ENCODE data around the gene MCM3AP. TPM values are rescaled to one million over a fixed set of nuclear protein-coding genes. Genes with fewer than 3 reads are reported as not detected.

MCM3AP gene
- total RNA-seq, 1 experiment from 2014 or later, result 88.4 TPM

DNA sequence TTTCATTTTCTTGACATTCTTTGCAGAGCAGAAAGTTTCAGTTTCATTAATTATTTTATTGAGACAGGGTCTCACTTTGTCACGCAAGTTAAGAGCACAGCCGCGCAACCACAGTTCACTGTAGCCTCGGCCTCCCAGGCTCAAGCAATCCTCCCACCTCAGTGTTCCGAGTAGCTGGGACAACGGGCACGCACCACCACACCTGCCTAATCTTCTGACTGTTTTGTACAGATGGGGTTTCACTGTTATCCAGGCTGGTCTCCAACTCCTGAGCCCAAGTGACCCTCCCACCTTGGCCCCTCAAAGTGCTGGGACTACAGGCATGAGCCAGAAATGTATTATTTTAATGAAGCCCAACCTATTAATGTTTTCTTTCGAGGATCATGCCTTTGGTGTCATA, 98.2 kb downstream of the MCM3AP start:
- no peak overlapping the region for H3K27ac ChIP-seq (ENCODE audit: low read depth, low read length)

More for the DNA sequence above, 98.2 kb downstream of the MCM3AP start:
- Histone ChIP-seq H3K4me2 (ENCODE audit: low read length) (no peak overlapping the region), H3K4me3 (replicated peaks in 1 of 2; ENCODE audit: low read depth in 1 of 2, low read length in 2 of 2) (no peak overlapping the region), H3K9me3 (ENCODE audit: control insufficient read depth in 1 of 2, insufficient read depth in 1 of 2, low read depth in 1 of 2, low read length in 2 of 2) (no peaks in the 10 kb centered on the region), H2AFZ (ENCODE audit: low read depth, low read length, poor library complexity, severe bottlenecking) (no peak overlapping the region), H3K9me2 (ENCODE audit: insufficient read depth) (no peaks in the 10 kb centered on the region), H3K27me3 (ENCODE audit: insufficient read depth, low read length) (no peaks in the 10 kb centered on the region), H3K9ac (ENCODE audit: low read length) (no peak overlapping the region), H3K4me1 (ENCODE audit: control insufficient read depth in 1 of 2, insufficient read depth in 2 of 2, low read length in 2 of 2) (peaks cover 14 to 19% of the 10 kb centered on the region in 2 experiments), H3K36me3 (ENCODE audit: control insufficient read depth in 1 of 2, insufficient read depth in 2 of 2, low read length in 2 of 2) (no peaks in the 10 kb centered on the region), H4K20me1 (ENCODE audit: insufficient read depth) (no peaks in the 10 kb centered on the region), H3K79me2 (ENCODE audit: insufficient read depth, low read length) (no peaks in the 10 kb centered on the region)
- RAD21 ChIA-PET (ENCODE audit: low non-redundant PET in 1 of 2, low total read pairs in 2 of 2, uncharacterized antibody in 2 of 2, unreplicated experiment in 2 of 2), result no interaction called here
- DNase-seq (ENCODE audit: low read depth, low spot score) (no peak), ATAC-seq (no peak)
- POLR2A ChIA-PET, result no interaction called here
- no TSS peak for BruUV-seq (replicated peaks)
- no peak for TF ChIP-seq SP1 (IDR thresholded peaks at IDR 0.05; ENCODE audit: low read depth)
- TF ChIP-seq POLR2A (IDR thresholded peaks at IDR 0.05; ENCODE audit: borderline replicate concordance, extremely low read depth, insufficient read depth, insufficient read length), result no peak
- TF ChIP-seq RAD21 (IDR thresholded peaks at IDR 0.05; ENCODE audit: low read depth), result no peak
- TF ChIP-seq, protein P1, sequence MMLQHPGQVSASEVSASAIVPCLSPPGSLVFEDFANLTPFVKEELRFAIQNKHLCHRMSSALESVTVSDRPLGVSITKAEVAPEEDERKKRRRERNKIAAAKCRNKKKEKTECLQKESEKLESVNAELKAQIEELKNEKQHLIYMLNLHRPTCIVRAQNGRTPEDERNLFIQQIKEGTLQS (IDR thresholded peaks at IDR 0.05), result no peak
- TF ChIP-seq EZH2phosphoT487 (IDR thresholded peaks at IDR 0.05; ENCODE audit: borderline replicate concordance), result no peak
- TF ChIP-seq EZH2 (IDR thresholded peaks at IDR 0.05), result no peak
- TF ChIP-seq SIN3A (IDR thresholded peaks at IDR 0.05; ENCODE audit: low read depth), result no peak
- TF ChIP-seq, protein P2, sequence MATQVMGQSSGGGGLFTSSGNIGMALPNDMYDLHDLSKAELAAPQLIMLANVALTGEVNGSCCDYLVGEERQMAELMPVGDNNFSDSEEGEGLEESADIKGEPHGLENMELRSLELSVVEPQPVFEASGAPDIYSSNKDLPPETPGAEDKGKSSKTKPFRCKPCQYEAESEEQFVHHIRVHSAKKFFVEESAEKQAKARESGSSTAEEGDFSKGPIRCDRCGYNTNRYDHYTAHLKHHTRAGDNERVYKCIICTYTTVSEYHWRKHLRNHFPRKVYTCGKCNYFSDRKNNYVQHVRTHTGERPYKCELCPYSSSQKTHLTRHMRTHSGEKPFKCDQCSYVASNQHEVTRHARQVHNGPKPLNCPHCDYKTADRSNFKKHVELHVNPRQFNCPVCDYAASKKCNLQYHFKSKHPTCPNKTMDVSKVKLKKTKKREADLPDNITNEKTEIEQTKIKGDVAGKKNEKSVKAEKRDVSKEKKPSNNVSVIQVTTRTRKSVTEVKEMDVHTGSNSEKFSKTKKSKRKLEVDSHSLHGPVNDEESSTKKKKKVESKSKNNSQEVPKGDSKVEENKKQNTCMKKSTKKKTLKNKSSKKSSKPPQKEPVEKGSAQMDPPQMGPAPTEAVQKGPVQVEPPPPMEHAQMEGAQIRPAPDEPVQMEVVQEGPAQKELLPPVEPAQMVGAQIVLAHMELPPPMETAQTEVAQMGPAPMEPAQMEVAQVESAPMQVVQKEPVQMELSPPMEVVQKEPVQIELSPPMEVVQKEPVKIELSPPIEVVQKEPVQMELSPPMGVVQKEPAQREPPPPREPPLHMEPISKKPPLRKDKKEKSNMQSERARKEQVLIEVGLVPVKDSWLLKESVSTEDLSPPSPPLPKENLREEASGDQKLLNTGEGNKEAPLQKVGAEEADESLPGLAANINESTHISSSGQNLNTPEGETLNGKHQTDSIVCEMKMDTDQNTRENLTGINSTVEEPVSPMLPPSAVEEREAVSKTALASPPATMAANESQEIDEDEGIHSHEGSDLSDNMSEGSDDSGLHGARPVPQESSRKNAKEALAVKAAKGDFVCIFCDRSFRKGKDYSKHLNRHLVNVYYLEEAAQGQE (IDR thresholded peaks at IDR 0.05; ENCODE audit: low read depth), result no peak
- TF ChIP-seq, protein P3, sequence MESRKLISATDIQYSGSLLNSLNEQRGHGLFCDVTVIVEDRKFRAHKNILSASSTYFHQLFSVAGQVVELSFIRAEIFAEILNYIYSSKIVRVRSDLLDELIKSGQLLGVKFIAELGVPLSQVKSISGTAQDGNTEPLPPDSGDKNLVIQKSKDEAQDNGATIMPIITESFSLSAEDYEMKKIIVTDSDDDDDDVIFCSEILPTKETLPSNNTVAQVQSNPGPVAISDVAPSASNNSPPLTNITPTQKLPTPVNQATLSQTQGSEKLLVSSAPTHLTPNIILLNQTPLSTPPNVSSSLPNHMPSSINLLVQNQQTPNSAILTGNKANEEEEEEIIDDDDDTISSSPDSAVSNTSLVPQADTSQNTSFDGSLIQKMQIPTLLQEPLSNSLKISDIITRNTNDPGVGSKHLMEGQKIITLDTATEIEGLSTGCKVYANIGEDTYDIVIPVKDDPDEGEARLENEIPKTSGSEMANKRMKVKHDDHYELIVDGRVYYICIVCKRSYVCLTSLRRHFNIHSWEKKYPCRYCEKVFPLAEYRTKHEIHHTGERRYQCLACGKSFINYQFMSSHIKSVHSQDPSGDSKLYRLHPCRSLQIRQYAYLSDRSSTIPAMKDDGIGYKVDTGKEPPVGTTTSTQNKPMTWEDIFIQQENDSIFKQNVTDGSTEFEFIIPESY (IDR thresholded peaks at IDR 0.05; ENCODE audit: extremely low read depth, insufficient replicate concordance, low read length), result no peak
- TF ChIP-seq, protein P4, sequence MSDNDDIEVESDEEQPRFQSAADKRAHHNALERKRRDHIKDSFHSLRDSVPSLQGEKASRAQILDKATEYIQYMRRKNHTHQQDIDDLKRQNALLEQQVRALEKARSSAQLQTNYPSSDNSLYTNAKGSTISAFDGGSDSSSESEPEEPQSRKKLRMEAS (IDR thresholded peaks at IDR 0.05), result no peak
- intact Hi-C loops (cut with micrococcal nuclease), result no loop called here
- CTCF ChIA-PET, result no interaction called here
